Skeletal muscle cell (primary cell): ENCODE data around the gene DNMT3A.

ENCODE experiments used
- DNase-seq: peaks from one replicate; pipeline ENCODE4 v3.0.0-alpha.2; 2010; ENCODE audit warnings: low read depth
- H3K4me3 ChIP-seq: 2 replicates; pipeline ENCODE4 v1.5.1; 2011; ENCODE audit warnings: low read depth, mild to moderate bottlenecking, control low read depth, low read length, moderate library complexity

DNMT3A gene

DNA sequence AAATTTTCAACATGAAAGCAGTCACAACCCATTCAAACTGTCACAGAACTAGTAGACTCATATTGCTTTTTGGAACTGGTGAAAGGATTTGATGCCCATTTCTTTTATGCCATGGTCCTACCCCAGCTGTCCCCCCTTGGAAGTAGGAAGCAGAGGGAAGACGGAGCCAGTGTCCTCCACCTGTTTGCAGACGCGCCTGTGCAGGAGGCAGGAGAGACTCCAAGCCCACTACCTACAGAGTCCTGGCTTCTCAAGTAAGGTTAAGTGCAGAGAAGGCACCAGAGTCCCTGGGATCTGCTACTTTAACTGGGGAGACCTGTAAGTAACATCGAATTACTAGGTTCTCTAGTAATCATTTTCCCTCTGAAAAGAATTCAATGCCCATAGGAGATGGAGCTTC lies 32.7 kb upstream of the DNMT3A start:
- no peak overlapping the region for H3K4me3 ChIP-seq
- DNase-seq = no peak

DNA sequence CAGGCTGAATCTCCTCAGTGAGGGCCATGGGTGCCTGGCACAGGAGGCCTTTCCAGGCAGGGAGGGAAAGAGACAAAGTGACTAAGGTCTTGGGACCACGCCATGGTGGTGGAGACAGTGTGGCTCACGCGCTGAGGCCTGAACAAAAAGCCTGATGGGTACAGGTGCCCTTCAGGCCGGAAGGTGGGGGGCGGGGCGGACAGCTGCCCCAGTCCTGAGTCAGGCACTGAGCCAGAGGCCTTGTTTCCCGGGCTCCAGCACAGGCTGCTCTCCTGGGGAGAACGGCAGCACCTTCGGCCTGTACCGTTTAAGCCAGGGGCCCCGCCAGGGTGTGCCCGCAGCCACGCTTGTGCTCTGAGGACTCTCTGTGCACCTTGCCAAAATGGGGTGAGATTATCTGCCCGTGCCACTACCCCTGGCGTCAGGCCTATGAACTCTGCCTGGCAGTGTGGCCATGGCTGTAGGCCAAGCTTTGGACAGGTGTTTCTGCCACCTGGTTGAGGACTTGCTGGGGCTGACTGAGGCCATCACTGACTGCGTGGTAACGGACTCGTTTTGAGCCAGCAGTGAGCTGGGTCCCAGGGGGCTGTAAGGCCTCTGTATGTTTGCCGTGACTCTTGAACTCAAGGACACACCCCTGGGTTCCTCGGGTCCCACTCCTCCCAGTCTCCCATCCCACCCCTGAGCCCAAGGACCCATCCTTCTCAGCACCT lies 31.7 kb upstream of the DNMT3A start:
- DNase-seq = no peak
- no peak overlapping the region for H3K4me3 ChIP-seq

DNA sequence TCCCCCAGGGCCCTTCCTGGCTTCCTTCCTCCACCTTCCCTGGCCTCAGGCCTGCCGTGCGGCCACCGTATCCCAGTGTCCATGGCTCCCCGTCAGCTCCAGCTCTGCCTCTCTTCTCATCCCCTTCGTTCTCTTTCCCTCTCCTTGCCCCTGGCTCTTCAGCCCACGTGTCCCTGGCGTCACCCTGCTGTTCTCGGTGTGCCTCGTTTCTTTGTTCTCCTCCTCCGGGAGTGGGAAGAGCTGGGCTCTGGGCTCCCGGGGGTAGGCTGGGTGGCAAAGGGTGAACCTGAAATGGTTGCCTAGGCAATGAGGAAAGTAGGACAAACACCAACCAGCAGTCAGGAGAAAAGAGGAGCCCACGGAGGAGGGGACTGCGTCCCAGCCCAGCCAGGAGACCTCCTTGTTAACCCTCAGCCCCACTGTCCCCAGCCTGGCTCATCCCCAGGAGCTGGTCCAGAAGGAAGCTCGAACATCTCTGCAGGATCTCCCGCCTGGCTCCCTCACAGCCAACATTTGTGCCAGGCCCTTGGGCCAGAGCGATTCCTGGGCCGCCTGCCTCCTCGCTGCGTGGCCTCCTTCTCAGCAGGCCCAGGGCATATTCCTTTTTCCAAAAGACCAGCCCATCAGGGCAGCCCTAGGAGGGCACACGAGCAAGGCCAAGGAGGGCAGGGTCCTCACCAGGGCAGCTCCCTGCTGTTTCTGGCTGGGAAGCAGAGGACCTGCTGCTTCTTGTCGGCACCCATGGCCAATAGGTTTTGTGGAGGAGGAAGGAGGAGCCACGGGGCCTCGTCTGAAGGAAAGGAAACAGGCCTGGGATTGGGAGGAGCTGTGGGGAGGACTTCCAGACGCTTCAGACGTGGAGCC lies 30.9 kb upstream of the DNMT3A start:
- H3K4me3 ChIP-seq = no peak overlapping the region
- no peak for DNase-seq

DNA sequence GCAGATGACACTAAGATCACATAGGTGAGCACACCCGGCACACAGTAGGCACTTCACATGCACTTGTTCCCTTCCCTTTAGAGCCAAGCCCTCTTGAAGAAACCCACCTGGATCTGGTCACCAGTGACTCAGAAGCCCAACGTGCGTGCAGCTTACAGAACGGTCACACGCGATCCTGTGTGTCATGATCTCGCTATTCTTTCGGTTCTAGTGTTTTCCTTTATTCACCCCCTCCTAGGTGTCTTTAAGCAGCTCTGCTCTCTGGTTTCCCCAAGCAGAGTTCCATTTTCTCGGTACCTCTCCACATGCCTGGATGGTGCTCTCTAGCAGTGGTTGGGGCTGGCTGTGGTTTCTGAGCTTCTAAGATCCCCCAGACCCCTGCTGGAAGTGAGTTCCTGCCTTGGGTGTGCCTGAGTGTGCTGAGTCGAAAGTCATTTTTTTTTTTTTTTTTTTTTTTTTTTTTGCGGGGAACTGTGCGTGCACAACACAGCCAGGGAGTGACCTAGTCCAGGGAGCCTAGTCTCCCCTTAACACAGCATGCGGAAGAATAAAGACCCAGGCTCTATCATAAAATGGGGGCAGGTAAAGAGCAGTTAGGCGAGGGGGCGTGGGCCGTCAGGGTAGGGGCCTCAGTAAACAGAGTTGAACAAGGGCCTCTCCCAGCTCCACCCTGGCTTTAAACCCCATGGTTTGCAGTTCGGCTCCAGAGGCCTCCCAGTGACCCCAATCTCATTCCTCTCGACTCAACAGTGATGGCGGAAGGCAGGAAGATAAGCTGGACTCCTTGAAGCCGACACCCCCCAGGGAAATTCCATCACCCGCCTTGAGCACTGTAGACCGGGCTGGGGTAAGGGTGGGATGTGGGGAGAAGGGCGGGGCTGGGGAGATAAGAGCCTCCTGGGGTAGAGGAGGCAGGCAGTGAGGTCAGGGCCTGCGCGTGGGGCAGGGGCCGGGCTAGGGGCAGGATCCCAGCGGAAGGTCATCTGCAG lies 29.8 kb upstream of the DNMT3A start:
- no peak for DNase-seq

DNA sequence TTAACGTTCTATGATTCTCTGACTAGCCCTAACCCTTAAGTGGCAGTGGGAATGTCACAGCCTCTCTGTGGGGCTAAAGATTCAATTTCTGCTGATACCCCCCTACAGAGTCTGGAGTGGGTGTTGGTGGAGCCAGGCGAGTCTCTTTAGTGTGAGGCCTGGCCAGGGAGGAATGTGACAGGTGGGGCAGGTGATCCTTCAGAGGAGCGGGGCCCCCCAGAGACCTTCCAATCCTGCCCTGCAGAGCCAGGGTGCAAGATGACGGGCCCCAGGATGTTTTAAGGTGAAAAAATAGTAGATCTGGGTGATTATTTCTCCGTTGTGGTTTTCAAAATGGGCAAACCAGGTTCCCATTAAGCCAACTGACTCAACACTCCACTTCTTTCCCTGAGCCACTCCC lies 28.2 kb upstream of the DNMT3A start:
- DNase-seq = no peak
- H3K4me3 ChIP-seq = no peak overlapping the region

More for the DNA sequence above, 29.8 kb upstream of the DNMT3A start:
- no peak overlapping the region for H3K4me3 ChIP-seq

DNA sequence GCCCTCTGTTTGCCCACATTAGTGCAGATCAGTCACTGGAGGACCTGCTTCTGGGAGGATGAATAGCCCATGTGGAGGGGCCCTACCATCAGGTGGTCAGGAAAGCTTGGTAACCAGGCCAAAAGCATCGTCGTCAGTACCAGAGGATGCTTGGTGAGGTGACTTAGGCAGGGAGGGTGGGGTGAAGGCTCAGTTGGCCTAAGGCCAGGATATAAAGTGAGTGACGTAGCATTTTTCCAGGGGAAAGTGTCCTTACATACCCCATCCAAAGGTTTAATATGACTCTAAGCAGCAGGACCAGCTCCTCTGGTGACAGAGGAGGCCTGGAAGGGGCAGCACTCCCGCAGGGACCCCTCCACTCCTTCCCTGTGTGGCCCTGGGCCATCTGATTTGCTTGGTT lies 27.7 kb upstream of the DNMT3A start:
- DNase-seq = no peak
- no peak overlapping the region for H3K4me3 ChIP-seq

DNA sequence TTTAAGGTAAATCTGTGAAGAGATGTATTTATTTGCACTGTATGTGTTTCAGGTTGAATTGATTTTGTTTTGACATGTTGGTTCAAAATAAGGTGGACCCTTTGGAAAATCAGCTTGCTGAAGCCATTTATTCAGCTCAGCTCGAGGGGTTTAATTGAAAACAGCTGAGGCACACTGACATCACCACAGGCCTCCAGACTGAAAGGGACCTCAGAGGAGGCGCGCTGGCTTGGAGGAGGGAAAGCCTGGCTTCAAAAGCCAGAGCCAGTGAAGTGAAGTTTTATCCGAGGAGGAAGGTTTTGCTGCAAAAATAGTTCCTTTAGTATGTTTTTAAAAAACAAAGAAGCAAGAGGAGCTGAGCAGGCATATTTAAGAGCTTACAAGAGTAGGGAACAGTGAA lies 26.9 kb upstream of the DNMT3A start:
- H3K4me3 ChIP-seq = no peak overlapping the region
- DNase-seq = no peak

DNA sequence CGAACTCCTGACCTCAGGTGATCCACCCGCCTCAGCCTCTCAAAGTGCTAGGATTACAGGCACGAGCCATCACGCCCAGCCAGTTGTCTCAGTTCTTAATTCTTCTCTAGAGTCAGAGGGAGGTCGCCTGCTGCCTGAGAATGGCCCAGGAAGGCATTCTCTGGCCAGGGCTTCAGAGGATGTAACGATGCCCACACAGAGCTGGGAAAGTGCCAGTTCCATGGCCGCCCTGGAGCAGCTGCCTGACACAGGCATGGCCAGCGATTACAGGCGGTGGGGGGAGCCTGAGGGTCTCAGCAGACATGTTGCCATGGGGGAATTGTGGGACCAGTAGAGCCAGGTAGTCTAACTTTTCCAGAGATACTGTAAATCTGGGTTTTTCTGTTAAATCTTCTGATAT lies 25.6 kb upstream of the DNMT3A start:
- H3K4me3 ChIP-seq = no peak overlapping the region
- no peak for DNase-seq

DNA sequence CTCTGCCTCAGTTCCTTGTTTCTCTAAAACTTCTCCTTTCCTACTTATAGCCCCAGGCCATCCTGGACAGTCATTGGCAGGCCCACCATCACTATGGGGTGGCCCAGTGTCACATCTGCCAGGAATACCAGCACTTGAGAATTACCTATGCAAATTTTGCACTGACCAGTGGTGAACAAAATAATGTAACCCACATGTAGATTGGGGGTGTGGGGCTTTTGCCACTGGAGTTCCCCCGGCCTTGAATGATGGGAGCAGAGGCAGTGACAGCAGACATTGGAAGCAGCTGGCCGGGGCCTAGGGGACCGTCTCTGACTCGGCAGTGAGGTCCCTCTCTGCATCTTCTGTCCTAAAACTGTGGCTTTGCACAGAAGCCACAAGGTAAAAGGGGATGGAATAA lies 24.9 kb upstream of the DNMT3A start:
- DNase-seq = no peak
- H3K4me3 ChIP-seq = no peak overlapping the region

DNA sequence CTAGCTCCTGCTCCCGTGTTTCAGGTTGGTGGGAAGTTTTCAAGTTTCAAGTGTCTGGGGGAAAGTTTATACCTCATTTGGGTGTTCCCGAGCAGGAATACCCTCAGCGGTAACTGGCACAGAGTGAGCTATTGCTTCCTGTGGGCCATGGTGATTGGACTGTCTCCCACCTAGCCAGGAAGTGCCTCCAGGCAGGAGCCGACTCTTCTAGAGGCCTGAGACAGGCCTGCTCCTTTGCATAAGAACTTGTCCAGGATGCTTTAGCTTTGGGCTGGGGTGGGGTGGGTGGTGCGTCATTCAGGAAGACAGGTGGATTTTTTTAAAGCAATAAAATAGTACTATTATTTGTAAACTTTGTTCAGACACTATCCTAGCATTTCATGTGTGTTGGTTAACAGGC lies 23.5 kb upstream of the DNMT3A start:
- DNase-seq = no peak
- H3K4me3 ChIP-seq = no peak overlapping the region

DNA sequence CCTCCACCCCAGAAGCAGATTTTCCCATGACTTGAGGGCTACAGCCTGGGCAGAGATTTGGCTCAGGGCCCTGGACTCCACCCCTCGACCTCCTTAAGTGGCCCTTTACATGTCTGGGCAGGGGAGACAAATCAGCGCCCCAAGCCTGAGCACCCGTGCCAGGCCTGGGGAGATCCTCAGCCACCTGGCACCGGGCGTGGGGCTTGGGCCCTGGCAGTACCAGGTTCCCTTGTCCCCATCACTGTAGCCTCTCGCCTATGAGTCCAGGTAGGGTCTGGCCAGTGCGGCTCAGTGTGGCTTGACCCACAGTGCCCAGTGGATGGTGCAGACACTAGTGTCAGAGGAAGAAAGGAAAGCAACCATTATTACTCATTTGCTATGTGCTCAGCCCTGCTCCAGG lies 22.0 kb upstream of the DNMT3A start:
- DNase-seq = no peak
- no peak overlapping the region for H3K4me3 ChIP-seq

DNA sequence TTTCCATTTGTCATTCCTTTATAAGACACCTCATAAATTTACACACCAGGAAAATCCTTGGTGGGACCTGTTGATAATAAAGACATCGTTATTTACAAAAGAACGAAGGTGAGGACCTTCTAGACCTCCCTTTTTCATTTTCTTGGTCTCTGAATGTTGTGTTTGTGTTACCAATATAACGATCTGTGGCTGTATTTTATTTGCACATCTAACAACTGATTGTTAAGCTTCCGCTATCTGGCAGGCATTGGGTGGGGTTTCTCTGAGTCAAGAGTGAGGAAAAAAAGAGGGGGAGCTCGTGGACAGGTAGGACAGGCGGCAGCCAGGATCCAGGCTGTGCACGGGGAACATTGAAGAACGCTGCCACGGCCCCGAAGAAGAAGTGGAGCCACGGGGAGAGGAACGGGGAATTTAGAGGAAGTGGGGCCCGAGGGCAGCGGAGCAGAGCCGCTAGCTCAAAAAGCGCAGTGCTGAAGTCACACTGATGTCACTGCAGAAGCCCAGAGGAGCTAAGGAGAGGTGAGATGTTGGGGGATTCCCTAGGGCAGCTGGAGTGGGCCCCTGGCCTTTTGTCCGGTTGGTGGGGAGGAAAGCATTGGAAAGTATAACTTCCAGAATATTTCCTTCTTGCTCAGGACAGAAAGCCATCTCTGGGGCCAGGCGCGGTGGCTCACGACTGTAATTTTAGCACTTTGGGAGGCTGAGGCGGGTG lies 20.9 kb upstream of the DNMT3A start:
- H3K4me3 ChIP-seq = peak overlapping the region; percentile 28
- no peak for DNase-seq

DNA sequence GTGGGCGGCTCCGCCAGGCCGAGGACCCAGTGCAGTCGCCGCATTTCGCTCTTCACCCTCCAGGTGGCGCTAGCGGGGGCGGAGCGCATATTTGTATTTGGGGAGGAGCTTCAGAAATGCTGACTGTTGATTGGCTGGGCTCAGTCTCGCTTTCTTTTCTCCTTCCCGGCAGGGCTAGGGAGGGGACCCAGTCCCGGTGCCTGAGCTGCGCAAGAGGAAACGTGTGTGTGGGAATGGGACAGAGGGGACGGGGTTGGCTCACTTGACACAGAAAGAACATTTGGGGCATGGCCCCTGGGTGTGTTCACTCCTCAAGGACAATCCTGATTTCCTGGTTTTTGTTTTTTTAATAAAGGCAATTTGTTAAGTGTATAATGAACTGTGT lies 20.3 kb upstream of the DNMT3A start:
- peak overlapping the region; percentile 28 for H3K4me3 ChIP-seq
- DNase-seq = peak; percentile 52

DNA sequence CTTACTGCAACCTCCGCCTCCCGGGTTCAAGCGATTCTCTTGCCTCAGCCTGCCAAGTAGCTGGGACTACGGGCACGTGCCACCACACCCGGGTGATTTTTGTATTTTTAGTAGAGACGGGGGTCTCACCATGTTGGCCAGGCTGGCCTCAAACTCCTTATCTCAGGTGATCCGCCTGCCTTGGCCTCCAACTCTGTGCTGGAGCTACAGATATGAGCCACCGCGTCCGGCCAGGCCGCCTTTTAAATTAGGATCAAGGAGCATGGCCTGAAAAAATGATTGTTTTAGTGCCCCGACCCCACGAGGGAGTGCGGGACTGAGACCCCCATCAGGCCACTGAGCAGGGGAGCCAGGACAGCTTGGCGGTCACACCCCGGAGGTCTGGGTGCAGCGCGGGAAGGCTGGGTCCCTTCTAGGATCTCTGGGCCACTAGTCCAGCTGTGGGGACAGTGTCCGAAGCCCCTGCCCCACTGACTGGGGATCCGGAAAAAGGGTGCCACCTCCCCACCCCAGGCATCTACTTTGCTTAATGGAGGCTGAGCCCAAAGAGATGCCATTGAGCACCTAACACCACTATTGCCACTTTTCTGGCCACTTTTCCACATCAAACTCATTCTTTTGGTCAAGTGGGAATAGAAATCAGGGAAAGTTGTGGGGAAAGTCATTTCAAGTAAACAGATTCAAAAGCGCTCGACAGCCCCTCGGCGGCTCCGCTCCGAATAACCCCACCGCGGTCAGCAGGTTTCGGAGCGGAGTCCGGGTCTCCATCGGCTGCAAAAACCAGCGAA lies 19.7 kb upstream of the DNMT3A start:
- peak overlapping the region; percentile 28 for H3K4me3 ChIP-seq

DNA sequence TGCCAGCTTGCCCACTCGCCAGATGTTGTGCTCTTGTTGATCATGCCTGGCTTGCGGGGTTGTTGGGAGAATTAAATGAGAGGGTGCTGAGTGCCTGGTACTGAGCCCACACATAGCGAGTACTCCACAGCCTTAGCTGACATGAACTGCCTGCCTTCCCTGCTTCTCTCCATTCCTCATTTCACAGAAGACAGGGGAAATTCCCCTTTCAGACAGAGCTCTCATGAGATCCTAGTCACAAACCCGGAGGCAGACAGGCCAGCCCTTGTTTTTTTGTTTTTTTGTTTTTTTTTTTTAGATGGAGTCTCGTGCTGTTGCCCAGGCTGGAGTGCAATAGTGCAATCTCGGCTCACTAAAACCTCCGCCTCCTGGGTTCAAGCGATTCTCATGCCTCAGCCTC lies 17.1 kb upstream of the DNMT3A start:
- no peak for DNase-seq
- no peak overlapping the region for H3K4me3 ChIP-seq

More for the DNA sequence above, 19.7 kb upstream of the DNMT3A start:
- no peak for DNase-seq

DNA sequence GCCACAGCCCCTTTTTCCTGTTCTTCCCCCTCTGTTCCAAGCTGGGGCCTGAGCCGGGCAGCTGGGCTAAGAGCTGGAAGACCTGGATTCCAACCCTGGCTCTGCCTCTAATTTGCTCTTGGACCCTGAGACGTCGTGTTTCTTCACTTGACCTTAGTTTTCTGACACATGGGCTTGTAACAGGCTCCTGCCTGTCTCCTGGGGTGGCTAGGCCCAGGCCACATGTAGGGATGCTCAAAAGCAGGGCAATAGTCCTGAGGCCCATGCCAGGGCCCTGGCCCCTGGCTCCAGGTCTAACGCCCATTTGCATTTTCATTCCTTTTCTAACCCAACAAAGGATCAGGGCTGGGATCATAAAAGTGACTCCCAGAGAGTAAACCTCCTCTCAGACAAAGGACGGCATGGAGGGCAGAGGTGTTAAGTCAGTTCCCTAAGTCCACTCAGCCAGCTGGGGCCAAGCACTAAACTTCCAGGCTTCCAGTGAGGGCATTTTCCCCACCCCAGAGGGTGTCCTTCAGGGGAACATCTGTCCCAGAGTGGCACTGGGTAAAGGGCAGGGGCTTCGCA lies 16.6 kb upstream of the DNMT3A start:
- DNase-seq = no peak
- H3K4me3 ChIP-seq = no peak overlapping the region

DNA sequence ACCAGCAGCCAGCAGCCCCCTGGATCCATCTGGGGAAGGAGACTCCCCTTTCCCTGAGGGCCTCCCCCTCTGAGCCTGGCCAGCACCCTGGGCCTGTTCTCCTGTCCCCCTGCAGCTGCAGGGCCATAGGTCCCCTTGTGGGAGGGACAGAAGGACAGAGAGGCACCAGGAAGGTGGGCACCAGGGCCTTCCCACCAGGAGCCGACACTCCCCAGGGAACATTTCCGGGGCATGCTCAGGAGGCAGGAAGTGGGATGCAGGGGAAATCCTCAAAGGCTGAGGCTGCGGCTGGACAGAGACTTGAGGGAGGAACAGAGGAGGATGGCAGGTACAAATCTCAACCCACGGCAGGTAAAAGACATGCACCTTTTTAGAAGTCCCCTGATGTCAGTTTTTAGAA lies 14.4 kb upstream of the DNMT3A start:
- DNase-seq = no peak
- H3K4me3 ChIP-seq = no peak overlapping the region

DNA sequence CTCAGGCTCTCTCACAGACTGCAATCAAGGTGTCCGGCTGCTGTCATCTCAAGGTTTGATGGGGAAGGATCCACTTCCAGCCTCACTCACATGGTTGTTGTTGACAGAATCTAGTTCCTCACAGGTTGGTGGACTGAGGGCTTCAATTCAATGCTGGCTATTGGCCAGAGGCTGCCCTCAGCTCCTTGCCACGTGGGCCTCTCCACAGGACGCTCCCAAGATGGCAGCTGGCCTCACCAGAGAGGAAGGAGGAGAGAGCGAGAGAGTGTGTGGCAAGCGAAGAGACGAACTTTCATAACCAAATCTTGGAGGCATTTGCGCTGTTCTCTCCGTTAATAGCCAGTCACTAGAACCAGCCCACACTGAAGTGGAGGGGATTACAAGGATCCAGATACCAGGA lies 13.5 kb upstream of the DNMT3A start:
- no peak overlapping the region for H3K4me3 ChIP-seq
- DNase-seq = no peak
